H1 (cell line): ENCODE results near the gene CCDC88C. TPM values are rescaled to one million over a fixed set of nuclear protein-coding genes. Genes with fewer than 3 reads are reported as not detected.

Experiments used
- CTCF ChIA-PET: fragments of 300-600 bp; sonication (Branson Sonifier 250); formaldehyde crosslinking; loops from one replicate; lab custom pipeline; 2021; ENCODE audit not compliant: partially characterized antibody; lab: Charles Lee
- POLR2A ChIA-PET: fragments of 300-600 bp; sonication (Branson Sonifier 250); formaldehyde crosslinking; loops from one replicate; lab custom pipeline; 2021; ENCODE audit warnings: inconsistent platforms; ENCODE audit not compliant: partially characterized antibody; lab: Charles Lee
- DNase-seq, 2 experiments: peaks; one replicate each; pipeline versions ENCODE4 v3.0.0 to v3.0.0-alpha.2; 2010 to 2022; ENCODE audit warnings: low spot score in 2 of 2, low read depth in 1 of 2, mixed read lengths in 1 of 2
- FAIRE-seq: peaks from 2 replicates; lab custom pipeline; 2011; peaks lifted over from hg19 to GRCh38; lab: Jason Lieb, UNC
- H2AFZ ChIP-seq: 2 replicates; pipeline ENCODE4 v1.8.1; 2012; ENCODE audit warnings: low read length, inconsistent platforms
- H2AK5ac ChIP-seq: 2 replicates; pipeline ENCODE4 v1.6.1; 2013; ENCODE audit warnings: low read depth, low read length
- H2BK120ac ChIP-seq: replicated peaks from 2 replicates; pipeline ENCODE3; 2013; ENCODE audit warnings: low read depth, low read length, inconsistent platforms
- H2BK12ac ChIP-seq: 2 replicates; pipeline ENCODE4 v1.6.1; 2013; ENCODE audit warnings: low read depth, low read length
- H2BK15ac ChIP-seq: 2 replicates; pipeline ENCODE4 v1.6.1; 2013; ENCODE audit warnings: low read length
- H2BK20ac ChIP-seq: 2 replicates; pipeline ENCODE4 v1.6.1; 2013; ENCODE audit warnings: low read length
- H2BK5ac ChIP-seq: 2 replicates; pipeline ENCODE4 v1.6.1; 2013; ENCODE audit warnings: low read depth, low read length
- H3K14ac ChIP-seq: 2 replicates; pipeline ENCODE4 v1.6.1; 2013; ENCODE audit warnings: inconsistent platforms; ENCODE audit not compliant: insufficient read length
- H3K18ac ChIP-seq: 2 replicates; pipeline ENCODE4 v1.6.1; 2013; ENCODE audit warnings: low read length; ENCODE audit errors: extremely low read depth
- H3K23ac ChIP-seq: 2 replicates; pipeline ENCODE4 v1.6.1; 2013; ENCODE audit warnings: inconsistent platforms; ENCODE audit not compliant: insufficient read length
- H3K23me2 ChIP-seq: 2 replicates; pipeline ENCODE4 v1.6.1; 2013; ENCODE audit warnings: low read depth, low read length
- H3K27ac ChIP-seq: 2 replicates; pipeline ENCODE4 v1.6.1; 2011; ENCODE audit warnings: low read depth, low read length, inconsistent platforms
- H3K27me3 ChIP-seq, 4 experiments: replicated peaks in 1 of 4; 1 replicate in 1 of 4; 2 replicates in 3 of 4; pipeline versions ENCODE4 v1.6.1 to v1.8.1; 2011 to 2013; ENCODE audit warnings: low read length in 3 of 4, mild to moderate bottlenecking in 3 of 4, inconsistent platforms in 2 of 4, mixed read lengths in 2 of 4, moderate library complexity in 1 of 4; ENCODE audit not compliant: control insufficient read depth in 3 of 4, insufficient read depth in 3 of 4; ENCODE audit errors: extremely low read depth in 1 of 4
- H3K36me3 ChIP-seq, 4 experiments: 2 replicates each; pipeline versions ENCODE4 v1.6.1 to v1.8.1; 2011 to 2013; ENCODE audit warnings: mild to moderate bottlenecking in 4 of 4, low read length in 3 of 4, moderate library complexity in 2 of 4, control low read depth in 1 of 4, inconsistent platforms in 1 of 4; ENCODE audit not compliant: insufficient read depth in 4 of 4, control insufficient read depth in 2 of 4
- H3K4ac ChIP-seq: replicated peaks from 2 replicates; pipeline ENCODE3; 2013; ENCODE audit warnings: low read length, low read depth, mixed read lengths, inconsistent platforms; ENCODE audit not compliant: insufficient read length
- H3K4me1 ChIP-seq, 4 experiments: replicated peaks in 1 of 4; 1 replicate in 1 of 4; 2 replicates in 3 of 4; pipeline versions ENCODE4 v1.6.1 to v1.8.1; 2011 to 2013; ENCODE audit warnings: low read length in 3 of 4, inconsistent platforms in 2 of 4, mixed read lengths in 1 of 4; ENCODE audit not compliant: insufficient read depth in 4 of 4, control insufficient read depth in 3 of 4
- H3K4me2 ChIP-seq, 2 experiments: 2 replicates each; pipeline versions ENCODE4 v1.6.1 to v1.8.1; 2011 to 2013; ENCODE audit warnings: low read depth in 2 of 2, low read length in 2 of 2, control low read depth in 1 of 2, inconsistent platforms in 1 of 2, mild to moderate bottlenecking in 1 of 2; ENCODE audit not compliant: insufficient read depth in 1 of 2
- H3K4me3 ChIP-seq, 4 experiments: fragments of 200-600, 300-600 bp in 1 of 4; sonication (generic), shearing (Covaris generic), sonication (Bioruptor Twin) in 1 of 4; 2 replicates each; pipeline versions ENCODE4 v1.5.1 to v1.8.1; 2011 to 2016; ENCODE audit warnings: low read length in 4 of 4, low read depth in 3 of 4, control low read depth in 2 of 4, inconsistent platforms in 2 of 4, mild to moderate bottlenecking in 2 of 4, mixed read lengths in 1 of 4, moderate library complexity in 1 of 4; ENCODE audit not compliant: insufficient read depth in 2 of 4; ENCODE audit errors: extremely low read depth in 1 of 4
- H3K56ac ChIP-seq: replicated peaks from 2 replicates; pipeline ENCODE3; 2013; ENCODE audit warnings: low read depth, mild to moderate bottlenecking, mixed read lengths, low read length, inconsistent platforms; ENCODE audit not compliant: insufficient read length
- H3K79me1 ChIP-seq: 2 replicates; pipeline ENCODE4 v1.6.1; 2013; ENCODE audit warnings: low read depth, low read length, control low read depth
- H3K79me2 ChIP-seq, 2 experiments: 2 replicates each; pipeline versions ENCODE4 v1.6.1 to v1.8.1; 2012 to 2013; ENCODE audit warnings: low read length in 2 of 2, mild to moderate bottlenecking in 2 of 2, inconsistent platforms in 1 of 2; ENCODE audit not compliant: insufficient read depth in 2 of 2, control insufficient read depth in 1 of 2
- H3K9ac ChIP-seq, 4 experiments: replicated peaks in 1 of 4; 1 replicate in 1 of 4; 2 replicates in 3 of 4; pipeline versions ENCODE4 v1.6.1 to v1.8.1; 2011 to 2013; ENCODE audit warnings: low read depth in 3 of 4, low read length in 3 of 4, control low read depth in 2 of 4, mild to moderate bottlenecking in 2 of 4, moderate library complexity in 2 of 4, inconsistent platforms in 1 of 4; ENCODE audit errors: extremely low read depth in 1 of 4
- H3K9me3 ChIP-seq, 2 experiments: 2 replicates each; pipeline versions ENCODE4 v1.6.1 to v1.8.1; 2012 to 2013; ENCODE audit warnings: mild to moderate bottlenecking in 2 of 2, moderate library complexity in 2 of 2, control low read depth in 1 of 2, inconsistent platforms in 1 of 2, low read depth in 1 of 2, low read length in 1 of 2, mixed read lengths in 1 of 2; ENCODE audit not compliant: insufficient read depth in 2 of 2
- H4K20me1 ChIP-seq, 2 experiments: replicated peaks in 1 of 2; 2 replicates each; pipeline versions ENCODE3 to v1.8.1; 2011 to 2013; ENCODE audit warnings: inconsistent platforms in 2 of 2, low read length in 2 of 2, mild to moderate bottlenecking in 1 of 2; ENCODE audit not compliant: insufficient read depth in 2 of 2, control insufficient read depth in 1 of 2
- H4K5ac ChIP-seq: 2 replicates; pipeline ENCODE4 v1.6.1; 2013; ENCODE audit warnings: low read length, low read depth, mixed read lengths, inconsistent platforms; ENCODE audit not compliant: insufficient read length
- H4K8ac ChIP-seq: 2 replicates; pipeline ENCODE4 v1.8.0; 2013; ENCODE audit warnings: mild to moderate bottlenecking, moderate library complexity, low read length, inconsistent platforms; ENCODE audit not compliant: insufficient read depth; ENCODE audit errors: extremely low read depth
- H4K91ac ChIP-seq: replicated peaks from 2 replicates; pipeline ENCODE3; 2013; ENCODE audit warnings: low read length, mixed read lengths, inconsistent platforms; ENCODE audit not compliant: insufficient read length
- ASH2L ChIP-seq: fragments of 200-600, 300-600 bp; sonication (generic); IDR thresholded peaks from one replicate; pipeline ENCODE4 v1.7.1; 2017; ENCODE audit warnings: low read length
- BACH1 ChIP-seq: IDR thresholded peaks from 2 replicates; pipeline ENCODE4 v1.6.1; 2012; ENCODE audit warnings: low read length, improper control_type of control experiment
- POLR2A ChIP-seq, 2 experiments: IDR thresholded peaks; 1 replicate in 1 of 2; 2 replicates in 1 of 2; pipeline ENCODE4 v1.6.1; 2011; ENCODE audit warnings: low read depth in 2 of 2, low read length in 2 of 2, mild to moderate bottlenecking in 2 of 2; ENCODE audit errors: control extremely low read depth in 1 of 2
- WGBS, 2 experiments: shearing (Covaris generic) in 1 of 2; methylation state at CpG; one replicate each; pipeline versions ENCODE4 v1.1.6 to v1.1.7; 2013 to 2015; ENCODE audit warnings: low lambda C conversion rate in 2 of 2, mixed read lengths in 2 of 2, inconsistent platforms in 1 of 2, low coverage in 1 of 2, missing lambda C conversion rate in 1 of 2; ENCODE audit not compliant: insufficient replicate concordance in 2 of 2, insufficient coverage in 1 of 2, insufficient read length in 1 of 2; ENCODE audit errors: extremely low coverage in 1 of 2, missing lambda C conversion rate in 1 of 2; 5-methylcytosine and 5-hydroxymethylcytosine counted together
- polyA plus RNA-seq, 7 experiments: library from polyadenylated mRNA; depleted of rRNA in 3 of 7; stranded (reverse) in 5 of 7; unstranded in 2 of 7; fragments of >200 nt in 5 of 7; fragments of 200-250 nt in 2 of 7; gene quantifications; 1 replicate in 5 of 7; 2 replicates in 1 of 7; 4 replicates in 1 of 7; pipeline versions ENCODE4 v1.2.1 to v1.2.3, GENCODE V29; 2011 to 2013; ENCODE audit warnings: missing spikeins in 2 of 7, mixed read lengths in 2 of 7
- total RNA-seq: library from RNA; stranded (reverse); fragmentation: NEBNext Ultra II Directional; extraction: Animal tissue kit (Norgen Biotek cat#: 25700); gene quantifications from 2 replicates; pipeline ENCODE4 v1.2.1, GENCODE V29; 2021

The CCDC88C gene
- total and polyA plus RNA-seq, 2 of the 8 experiments (the other 6 are each of a cell fraction or from before 2014, with no cell fraction given), result 10.3 to 57.7 TPM

DNA sequence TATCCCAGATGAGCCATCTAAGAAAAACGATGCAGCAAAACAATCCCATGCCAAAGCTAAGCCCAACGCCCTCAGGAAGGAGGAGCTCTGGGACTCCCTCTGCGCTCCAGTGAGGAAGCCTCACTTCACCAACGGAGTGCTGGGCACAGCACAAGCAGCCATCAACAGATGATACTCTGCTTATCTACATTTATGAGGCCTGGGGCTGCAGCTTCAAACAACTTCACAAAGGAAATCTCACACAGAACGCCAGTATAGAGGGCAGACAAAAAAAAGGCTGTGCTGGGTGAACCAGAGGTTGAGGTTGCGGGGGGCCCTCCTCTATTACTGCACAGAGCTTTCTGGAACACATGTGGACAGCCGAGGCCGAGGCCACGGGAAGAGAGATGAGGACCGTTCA lies 138.3 kb downstream of the CCDC88C start:
- no peak overlapping the region for H2BK120ac ChIP-seq
- H3K36me3 ChIP-seq, result peaks cover 8 to 60% (median 40%) of the 10 kb centered on the region in 4 experiments
- H2BK20ac ChIP-seq, result no peak overlapping the region
- no peak overlapping the region for H4K8ac ChIP-seq
- H3K4me2 ChIP-seq, result no peak overlapping the region
- ChIA-PET CTCF (interaction anchor here (0.5 to 3.0 kb wide), 9 partner anchors 8 to 217 kb away, joined by 3 to 17 read pairs (median 4); no protein-coding TSS in a partner anchor), POLR2A (no interaction called here)
- H4K20me1 ChIP-seq, result peaks cover 3% of the 10 kb centered on the region in 2 experiments
- 88% methylated on average over 10 of the region's 10 CpGs; no CpG with 5 or more reads in 1 of the 2 experiments for WGBS, 2 experiments
- no peak overlapping the region for H3K23ac ChIP-seq
- H3K4ac ChIP-seq, result no peak overlapping the region
- no peak overlapping the region for H2AFZ ChIP-seq
- H3K79me1 ChIP-seq, result no peaks in the 10 kb centered on the region
- no peak overlapping the region for H2AK5ac ChIP-seq
- H4K5ac ChIP-seq, result no peak overlapping the region
- H4K91ac ChIP-seq, result no peak overlapping the region
- H3K4me3 ChIP-seq, result no peak overlapping the region
- no peak overlapping the region for H3K27ac ChIP-seq
- H3K9me3 ChIP-seq, result no peaks in the 10 kb centered on the region
- no peak overlapping the region for H3K56ac ChIP-seq
- DNase-seq (no peak), FAIRE-seq (no peak)
- H3K79me2 ChIP-seq, result no peaks in the 10 kb centered on the region
- no peak overlapping the region for H2BK15ac ChIP-seq
- H3K14ac ChIP-seq, result no peak overlapping the region
- no peak overlapping the region for H3K18ac ChIP-seq
- H3K27me3 ChIP-seq, result no peaks in the 10 kb centered on the region
- no peaks in the 10 kb centered on the region for H3K4me1 ChIP-seq
- H2BK12ac ChIP-seq, result no peak overlapping the region
- H3K23me2 ChIP-seq, result no peaks in the 10 kb centered on the region
- H2BK5ac ChIP-seq, result no peak overlapping the region; the same call in 1 of the 2 replicates
- no peak overlapping the region; a peak in 1 of 7 replicates for H3K9ac ChIP-seq
- no peak for TF ChIP-seq POLR2A (IDR thresholded peaks at IDR 0.05; ENCODE audit: control extremely low read depth in 1 of 2, low read depth in 2 of 2, low read length in 2 of 2)
- no peak for TF ChIP-seq ASH2L
- no peak for TF ChIP-seq BACH1
